GM19239 (cell line): ENCODE results near the gene CATSPERE.

Experiments used
- DNase-seq: peaks from one replicate; pipeline ENCODE4 v3.0.0; 2011; ENCODE audit warnings: low spot score; ENCODE audit not compliant: insufficient read length
- FAIRE-seq: peaks from 2 replicates; lab custom pipeline; 2011; peaks lifted over from hg19 to GRCh38; lab: Jason Lieb, UNC

The CATSPERE gene, protein sequence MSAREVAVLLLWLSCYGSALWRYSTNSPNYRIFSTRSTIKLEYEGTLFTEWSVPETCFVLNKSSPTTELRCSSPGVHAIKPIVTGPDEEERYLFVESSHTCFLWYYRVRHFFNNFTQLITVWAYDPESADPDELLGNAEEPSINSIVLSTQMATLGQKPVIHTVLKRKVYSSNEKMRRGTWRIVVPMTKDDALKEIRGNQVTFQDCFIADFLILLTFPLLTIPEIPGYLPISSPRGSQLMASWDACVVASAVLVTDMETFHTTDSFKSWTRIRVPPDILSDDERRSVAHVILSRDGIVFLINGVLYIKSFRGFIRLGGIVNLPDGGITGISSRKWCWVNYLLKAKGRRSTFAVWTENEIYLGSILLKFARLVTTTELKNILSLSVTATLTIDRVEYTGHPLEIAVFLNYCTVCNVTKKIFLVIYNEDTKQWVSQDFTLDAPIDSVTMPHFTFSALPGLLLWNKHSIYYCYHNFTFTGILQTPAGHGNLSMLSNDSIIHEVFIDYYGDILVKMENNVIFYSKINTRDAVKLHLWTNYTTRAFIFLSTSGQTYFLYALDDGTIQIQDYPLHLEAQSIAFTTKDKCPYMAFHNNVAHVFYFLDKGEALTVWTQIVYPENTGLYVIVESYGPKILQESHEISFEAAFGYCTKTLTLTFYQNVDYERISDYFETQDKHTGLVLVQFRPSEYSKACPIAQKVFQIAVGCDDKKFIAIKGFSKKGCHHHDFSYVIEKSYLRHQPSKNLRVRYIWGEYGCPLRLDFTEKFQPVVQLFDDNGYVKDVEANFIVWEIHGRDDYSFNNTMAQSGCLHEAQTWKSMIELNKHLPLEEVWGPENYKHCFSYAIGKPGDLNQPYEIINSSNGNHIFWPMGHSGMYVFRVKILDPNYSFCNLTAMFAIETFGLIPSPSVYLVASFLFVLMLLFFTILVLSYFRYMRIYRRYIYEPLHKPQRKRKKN

DNA sequence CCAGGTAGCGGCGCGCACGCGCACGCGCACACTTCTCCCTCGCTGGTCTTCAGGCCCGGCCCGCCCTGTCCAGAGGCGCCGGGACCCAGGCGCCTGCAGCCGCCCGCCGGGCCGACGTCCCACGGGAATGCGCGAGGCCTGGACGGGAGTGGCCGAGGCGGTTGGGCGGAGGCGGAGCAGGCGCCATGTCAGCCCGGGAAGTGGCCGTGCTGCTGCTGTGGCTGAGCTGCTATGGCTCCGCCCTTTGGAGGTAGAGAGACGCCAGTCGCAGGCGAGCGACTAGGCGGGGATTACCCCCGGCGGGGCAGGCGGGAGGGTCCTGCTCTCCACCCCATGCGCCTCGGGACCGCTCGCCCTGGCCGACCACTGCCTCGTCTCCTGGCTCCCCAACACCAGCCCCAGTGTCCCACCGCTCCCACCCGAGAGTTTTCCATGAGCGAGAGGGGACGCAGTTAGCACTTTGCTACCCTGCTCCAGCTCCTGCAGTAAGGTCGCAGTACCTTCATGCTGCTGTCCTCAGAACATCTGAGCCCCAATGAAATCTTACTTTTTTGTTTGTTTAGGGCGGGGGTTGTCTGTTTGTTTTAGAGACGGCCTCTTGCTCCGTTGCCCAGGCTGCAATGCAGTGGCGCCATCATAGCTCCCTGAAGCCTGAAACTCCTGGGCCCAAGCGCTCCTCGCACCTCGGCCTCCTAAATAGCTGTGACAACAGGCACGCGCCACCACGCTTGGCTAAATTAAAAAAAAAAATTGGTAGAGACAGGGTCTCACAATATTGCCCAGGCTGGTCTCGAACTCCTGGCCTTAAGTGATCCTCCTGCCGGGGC, at the start of gene CATSPERE:
Gene CATSPERE, plus strand, starts transcription at position 29 of the 827 bp plus-strand sequence. Its CDS starts 157 bp downstream, at position 186.
- peak; percentile 95 for FAIRE-seq
- DNase-seq: peak; percentile 79

DNA sequence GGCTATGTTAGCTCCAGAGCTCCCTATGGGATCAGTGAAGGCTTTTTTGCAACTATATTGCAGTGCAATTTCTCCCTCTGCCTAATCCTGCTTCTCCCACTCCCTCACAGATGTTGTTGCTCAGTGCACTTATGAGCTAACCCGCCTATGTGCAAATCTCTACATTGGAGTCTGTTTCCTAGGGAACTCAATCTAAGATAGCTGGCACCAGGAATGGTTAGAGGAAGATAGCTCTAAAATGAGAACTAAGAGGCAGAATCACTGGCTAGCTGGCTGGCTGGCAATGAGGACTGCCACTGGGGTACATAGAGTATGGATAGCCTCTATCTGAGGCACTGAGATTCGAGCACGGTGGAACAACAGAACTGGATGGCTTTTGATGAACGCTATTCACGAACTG, 48.9 kb upstream of the CATSPERE start:
- DNase-seq (no peak), FAIRE-seq (no peak)

DNA sequence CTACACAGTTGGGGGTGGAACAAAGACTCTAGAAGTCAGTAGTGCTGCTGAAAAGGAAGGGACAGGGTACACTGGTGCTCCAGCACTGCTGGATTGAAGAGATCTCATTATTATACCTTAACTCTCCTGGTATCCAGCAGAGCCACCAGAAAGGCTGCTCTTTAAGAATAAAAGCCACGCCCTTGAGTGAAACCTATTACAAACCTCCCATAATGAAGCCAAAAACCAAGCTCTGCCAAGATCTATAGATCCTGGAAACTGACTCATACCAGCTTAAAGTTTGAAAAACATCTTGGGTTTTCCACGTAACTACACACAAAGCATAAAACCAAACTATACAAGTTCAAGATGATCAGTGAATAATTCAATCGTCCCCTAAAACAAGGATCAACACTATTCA, 47.3 kb upstream of the CATSPERE start:
- FAIRE-seq: no peak
- DNase-seq: no peak

GRCh38 chr1:244414543-244414942, 46.5 kb upstream of the CATSPERE start:
- no peak for DNase-seq
- FAIRE-seq: no peak

DNA sequence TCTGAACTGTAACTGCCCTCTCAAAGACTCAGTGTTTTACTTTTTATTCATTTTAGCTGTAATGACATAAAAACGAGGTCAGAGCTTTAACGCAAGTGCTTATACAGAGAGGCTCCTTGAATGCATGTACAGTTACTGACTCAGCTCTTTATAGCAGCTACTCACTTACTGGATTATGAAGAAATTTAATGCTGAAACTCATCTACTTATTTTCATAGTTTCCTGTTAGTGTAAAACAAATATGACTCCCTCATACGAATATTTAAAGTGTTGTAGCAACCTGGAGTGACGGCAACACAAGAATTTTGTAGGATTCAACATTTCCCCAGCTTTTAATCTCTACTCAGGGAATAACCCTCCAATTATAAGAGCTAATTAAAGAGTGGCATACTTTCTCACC, 42.0 kb upstream of the CATSPERE start:
- DNase-seq (no peak), FAIRE-seq (no peak)

GRCh38 chr1:244422174-244422573, 38.9 kb upstream of the CATSPERE start:
- FAIRE-seq (no peak), DNase-seq (no peak)

DNA sequence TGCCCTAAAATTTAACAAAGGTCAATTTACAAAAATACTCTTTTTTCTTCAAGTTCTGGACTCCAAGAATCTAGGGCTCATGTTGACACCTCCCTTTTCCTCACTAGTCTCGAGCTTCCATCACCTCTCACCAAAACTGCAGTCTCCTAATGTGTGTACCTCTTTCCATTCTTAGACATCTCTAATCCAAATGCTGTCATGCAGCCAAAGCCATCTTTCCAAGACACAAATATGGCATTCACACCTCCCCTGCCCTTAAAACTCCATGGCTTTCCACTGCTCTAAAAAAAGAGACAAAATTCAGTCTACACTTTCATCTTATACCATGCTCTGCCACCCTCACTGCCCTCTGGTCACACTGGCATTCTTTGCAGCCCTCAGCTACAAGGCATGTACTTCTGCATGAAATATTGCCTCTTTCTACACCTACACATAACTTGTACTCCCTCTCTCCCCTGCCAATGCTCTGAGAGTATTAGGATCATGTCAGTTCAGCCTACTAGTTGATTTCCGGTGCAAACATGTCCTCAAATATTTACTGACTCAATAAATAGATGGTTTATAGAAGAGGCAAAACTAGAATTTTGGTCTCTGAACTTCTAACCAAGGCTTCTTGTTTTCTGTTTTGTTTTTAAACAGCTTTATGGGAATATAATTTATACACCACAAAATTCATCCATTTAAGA, 36.3 kb upstream of the CATSPERE start:
- no peak for DNase-seq
- no peak for FAIRE-seq

DNA sequence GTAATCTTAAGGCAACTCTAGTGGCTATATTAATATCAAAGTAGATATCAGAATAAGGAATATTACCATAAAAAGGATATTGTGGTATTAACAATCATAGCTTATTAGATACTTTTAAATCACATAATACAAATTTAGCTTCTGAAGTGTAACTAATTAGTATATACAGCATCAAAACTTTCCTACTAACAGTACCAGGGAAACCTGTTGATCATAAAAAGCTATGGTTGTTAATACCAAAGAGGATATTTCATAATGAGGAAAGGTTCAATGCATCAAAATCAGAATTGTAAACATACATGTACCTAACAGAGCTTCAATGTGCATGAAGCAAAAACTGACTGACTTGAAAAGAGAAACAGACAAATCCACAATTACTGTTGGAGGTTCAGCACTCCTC, 33.4 kb upstream of the CATSPERE start:
- DNase-seq (no peak), FAIRE-seq (peak; percentile 59)

DNA sequence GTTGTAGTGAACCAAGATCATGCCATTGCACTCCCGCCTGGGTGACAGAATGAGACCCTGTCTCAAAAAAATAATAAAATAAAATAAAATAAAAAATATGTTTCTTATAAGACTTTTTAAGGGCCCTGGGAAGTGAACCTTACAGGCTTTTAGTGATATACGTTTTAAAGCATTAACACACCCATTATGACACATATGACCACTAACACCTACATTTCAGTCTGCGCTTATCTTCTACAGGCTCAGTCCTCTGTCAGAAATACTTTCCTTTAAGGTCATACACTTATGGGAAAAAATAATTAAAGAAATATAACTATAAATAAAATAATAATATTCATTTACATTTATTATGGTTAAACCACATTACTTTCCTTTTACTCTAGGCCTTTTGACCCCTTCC, 31.3 kb upstream of the CATSPERE start:
- FAIRE-seq: no peak
- DNase-seq: no peak

- DNase-seq (no peak), FAIRE-seq (no peak)
Measured at GRCh38 chr1:244431166-244431565, 29.9 kb upstream of the CATSPERE start.

- FAIRE-seq: no peak
Measured at GRCh38 chr1:244435562-244436205, 25.4 kb upstream of the CATSPERE start.

DNA sequence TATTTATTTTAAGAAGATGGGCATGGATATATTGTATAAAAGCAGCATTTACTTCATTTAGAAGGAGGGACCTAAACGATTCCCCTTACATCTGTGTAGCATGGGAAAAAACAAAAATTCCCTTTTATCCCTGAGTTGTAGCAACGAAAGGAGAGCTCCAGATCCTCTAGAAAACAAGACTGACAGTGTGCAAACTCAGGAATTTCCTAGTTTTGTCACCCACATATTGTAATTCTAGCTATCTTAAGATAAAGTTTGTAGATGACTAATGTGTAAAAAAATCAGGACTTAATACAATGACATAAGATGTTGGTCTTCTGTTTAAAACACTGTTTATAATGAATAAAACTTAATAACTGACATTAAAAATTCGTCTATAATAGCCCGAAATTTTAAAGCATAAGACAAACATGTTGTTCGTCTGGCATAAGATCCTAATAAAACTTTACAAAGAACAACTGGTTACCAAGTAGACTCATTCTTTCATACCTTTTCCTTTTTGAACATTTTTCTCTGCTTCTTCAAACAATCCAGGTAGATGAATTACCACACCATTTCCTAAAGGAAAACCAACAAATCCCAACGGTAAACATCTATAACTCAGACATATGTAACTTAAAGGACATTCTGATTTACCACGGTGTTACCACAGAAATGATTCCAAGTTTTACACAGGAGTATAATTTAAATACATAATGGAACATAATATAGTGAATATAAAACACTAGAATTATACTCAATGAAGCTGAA, 24.6 kb upstream of the CATSPERE start:
- DNase-seq: no peak
- FAIRE-seq: peak; percentile 66

More at GRCh38 chr1:244435562-244436205, 25.4 kb upstream of the CATSPERE start:
- DNase-seq: no peak

GRCh38 chr1:244437086-244437468, 24.0 kb upstream of the CATSPERE start:
- no peak for FAIRE-seq

DNA sequence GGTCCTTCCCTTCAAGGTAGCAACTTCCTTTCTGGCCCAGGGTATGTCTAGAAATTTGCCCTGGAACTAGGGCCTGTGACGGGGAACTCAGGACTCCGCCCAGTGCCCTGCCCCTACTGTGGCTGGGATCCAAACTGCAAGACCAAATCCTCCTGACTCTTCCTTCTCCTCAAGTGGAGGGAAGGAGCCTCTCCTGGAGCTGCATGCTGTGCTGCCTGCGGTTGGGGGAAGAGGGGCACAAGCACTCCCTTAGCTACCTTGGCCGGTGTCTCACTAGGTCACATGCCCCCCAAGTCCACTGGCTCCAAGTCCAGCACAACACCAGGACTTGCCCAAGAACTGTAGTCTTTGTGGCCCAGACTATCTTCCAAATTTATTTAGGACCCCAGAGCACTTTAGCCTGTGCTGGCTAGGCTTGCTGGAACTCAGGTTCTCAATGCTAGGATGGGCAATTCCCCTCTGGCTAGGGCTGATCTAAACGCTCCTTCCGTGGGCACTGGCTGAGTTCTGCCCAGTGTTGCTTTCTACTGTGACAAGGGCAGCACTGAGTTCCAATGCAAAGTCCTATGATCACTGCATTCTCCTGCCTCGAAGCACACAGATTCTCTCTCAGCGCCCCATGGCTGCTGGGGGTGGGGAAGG, 21.6 kb upstream of the CATSPERE start:
- FAIRE-seq: no peak
- no peak for DNase-seq

More at GRCh38 chr1:244437086-244437468, 24.0 kb upstream of the CATSPERE start:
- DNase-seq: no peak

DNA sequence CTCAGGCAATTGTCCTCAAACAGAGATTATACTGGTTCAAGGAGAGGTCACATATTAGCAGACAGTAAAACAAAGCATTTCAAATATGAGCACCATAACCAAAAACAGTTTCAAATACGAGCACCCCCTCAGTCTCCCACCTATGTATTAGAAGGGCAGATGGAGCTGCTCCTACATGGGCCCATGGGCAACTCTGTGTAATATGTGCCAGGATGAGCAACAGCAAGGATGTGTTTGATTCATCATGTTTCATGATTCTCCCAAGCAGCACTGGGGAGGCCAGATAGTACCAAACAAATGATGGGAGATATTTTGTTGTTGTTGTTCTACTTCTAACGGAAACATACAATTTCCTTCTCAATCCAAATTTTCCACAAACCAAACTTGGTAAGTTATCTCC, 18.2 kb upstream of the CATSPERE start:
- DNase-seq (no peak), FAIRE-seq (peak; percentile 61)

- DNase-seq: no peak
- peak; percentile 71 for FAIRE-seq
Measured at GRCh38 chr1:244444854-244445253, 16.2 kb upstream of the CATSPERE start.

DNA sequence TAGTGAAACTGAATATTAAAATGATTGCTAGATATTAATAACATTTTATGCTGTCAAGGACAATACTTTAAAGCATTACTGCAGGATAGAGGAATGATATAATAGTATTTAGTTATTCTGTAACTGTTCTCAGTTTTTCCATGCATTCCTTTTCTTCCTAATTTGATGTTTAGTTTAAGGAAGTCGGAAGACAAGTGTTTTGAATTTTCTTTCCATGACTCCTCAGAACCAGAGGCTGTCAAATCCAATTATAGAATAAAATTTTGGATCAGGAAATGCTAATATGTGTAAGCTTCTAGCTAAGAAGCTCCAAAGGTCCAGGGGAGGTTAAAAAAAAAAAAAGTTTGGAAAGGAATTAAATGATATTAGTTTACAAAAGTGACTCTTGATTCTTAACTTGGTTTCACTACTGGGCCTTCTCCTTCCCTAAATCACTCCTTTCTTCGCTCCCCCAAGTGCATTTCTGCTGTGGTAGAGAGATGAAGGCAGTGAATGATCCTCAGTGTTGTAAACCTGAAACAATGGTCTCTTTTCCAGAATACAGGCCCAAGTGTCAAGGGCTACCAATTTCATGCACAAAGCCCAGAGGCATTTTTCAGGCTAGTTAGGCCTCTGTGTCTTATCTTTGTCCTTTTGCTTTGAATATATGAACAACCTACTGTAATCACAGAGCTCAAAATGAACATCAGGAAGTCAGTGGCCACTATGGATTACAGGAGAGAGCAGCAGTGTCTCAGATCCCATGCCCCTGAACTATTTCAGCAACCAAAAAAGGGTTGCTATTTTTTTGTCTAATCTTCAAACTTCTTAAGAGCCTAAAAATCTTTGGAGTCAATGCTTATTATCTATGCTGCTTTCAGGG, 15.5 kb upstream of the CATSPERE start:
- DNase-seq: no peak
- FAIRE-seq: no peak
